Stomach (tissue), 9 donors: ENCODE measurements around the gene ZSCAN29. TPM values are rescaled to one million over a fixed set of nuclear protein-coding genes. Genes with fewer than 3 reads are reported as not detected.
A peak's percentile ranks its signal among the peaks of the same experiment; 100 is the strongest.

Experiments
- DNase-seq, 2 donors: peaks; one replicate each; pipeline versions ENCODE4 v3.0.0 to v3.0.0-alpha.2; 2013 to 2019
- H3K27ac ChIP-seq, 5 donors: fragments of 200-600 bp in 4 of 5; sonication (generic) in 4 of 5; one replicate each; pipeline ENCODE4 v1.5.1; 2013 to 2019; ENCODE audit warnings: mild to moderate bottlenecking in 1 of 5, moderate library complexity in 1 of 5
- H3K27me3 ChIP-seq, 3 donors: fragments of 200-600 bp; sonication (generic); one replicate each; pipeline ENCODE4 v1.5.1; 2017 to 2019; ENCODE audit warnings: mixed run types in 1 of 3
- H3K36me3 ChIP-seq, 4 donors: fragments of 200-600 bp; sonication (generic); 1 replicate in 3 of 4; 2 replicates in 1 of 4; pipeline ENCODE4 v1.5.1; 2016 to 2019
- H3K4me1 ChIP-seq, 4 donors: fragments of 200-600 bp; sonication (generic); one replicate each; pipeline ENCODE4 v1.5.1; 2016 to 2019
- H3K4me3 ChIP-seq, 4 donors: fragments of 200-600 bp; sonication (generic) in 3 of 4; one replicate each; pipeline ENCODE4 v1.5.1; 2016 to 2019; ENCODE audit warnings: mild to moderate bottlenecking in 1 of 4
- H3K9me3 ChIP-seq, 4 donors: fragments of 200-600 bp; sonication (generic); one replicate each; pipeline ENCODE4 v1.5.1; 2016 to 2019
- CTCF ChIP-seq, 7 experiments: fragments of 450-650 bp in 4 of 7; fragments of 200-600 bp in 3 of 7; sonication (generic) in 3 of 7; IDR thresholded peaks; one replicate each; pipeline ENCODE4 v1.5.1; 2016 to 2019; ENCODE audit warnings: antibody characterized with exemption in 7 of 7, control low read depth in 2 of 7, mild to moderate bottlenecking in 1 of 7
- EP300 ChIP-seq: sonication (generic); formaldehyde crosslinking; IDR thresholded peaks from one replicate; pipeline ENCODE4 v1.6.1; 2017; ENCODE audit warnings: antibody characterized with exemption
- POLR2A ChIP-seq, 4 donors: fragments of 450-650 bp; IDR thresholded peaks; one replicate each; pipeline ENCODE4 v1.6.1; 2016; ENCODE audit warnings: antibody characterized with exemption in 4 of 4, control low read depth in 2 of 4, mild to moderate bottlenecking in 1 of 4, moderate library complexity in 1 of 4
- POLR2AphosphoS5 ChIP-seq, 3 donors: sonication (generic); formaldehyde crosslinking; IDR thresholded peaks; one replicate each; pipeline ENCODE4 v1.6.1; 2016; ENCODE audit warnings: antibody characterized with exemption in 3 of 3
- WGBS, 5 donors: extraction: QIAGEN DNeasy Blood & Tissue Kit in 3 of 5; methylation state at CpG; one replicate each; pipeline versions ENCODE4 v1.1.5 to v1.1.7; 2013 to 2018; 5-methylcytosine and 5-hydroxymethylcytosine counted together
- intact Hi-C: fragments of 100-400 bp; cut with DNase I; formaldehyde crosslinking; loops from one replicate; pipeline ENCODE4 v1.15.1; 2023; ENCODE audit warnings: low total_unique reads
- polyA plus RNA-seq, 3 donors: library from polyadenylated mRNA; stranded (reverse); fragments of 200-250 nt; gene quantifications; one replicate each; pipeline ENCODE4 v1.2.3, GENCODE V29; 2013
- total RNA-seq, 5 donors: library from RNA; depleted of rRNA; stranded (reverse); fragments of >200 nt; gene quantifications; one replicate each; pipeline versions ENCODE4 v1.1.0 to v1.2.3, GENCODE V29; 2014 to 2016
- donor health status: healthy with polysubstance abuse.
- donor health status: Bipolar disorder and iron deficiency.
- donor health status: healthy.

ZSCAN29 gene
- total and polyA plus RNA-seq, 8 donors: 4.5 to 45.5 (median 20.4) TPM

- no peak for DNase-seq
- H3K9me3 ChIP-seq: no peaks in the 10 kb centered on the region
- H3K27ac ChIP-seq: no peak overlapping the region
- WGBS, 5 donors: 81 to 95% (median 90%) methylated on average over 4 of the region's 4 CpGs
- H3K4me3 ChIP-seq: no peak overlapping the region
- H3K4me1 ChIP-seq: no peaks in the 10 kb centered on the region
- intact Hi-C loops: no loop called here
- peaks cover 36 to 93% (median 87%) of the 10 kb centered on the region in 4 donors for H3K36me3 ChIP-seq
- no peak for TF ChIP-seq POLR2A (IDR thresholded peaks at IDR 0.05)
- no peaks in the 10 kb centered on the region for H3K27me3 ChIP-seq
These were observed 11.5 kb upstream of the ZSCAN29 start for GRCh38 chr15:43382310-43382709.

- H3K36me3 ChIP-seq: peaks cover 7 to 65% (median 62%) of the 10 kb centered on the region in 4 donors
- H3K27ac ChIP-seq: no peak overlapping the region
- TF ChIP-seq EP300 (no peak), POLR2AphosphoS5 (IDR thresholded peaks at IDR 0.05) (no peak)
- intact Hi-C loops: no loop called here
- H3K4me3 ChIP-seq: no peak overlapping the region
- no peaks in the 10 kb centered on the region for H3K27me3 ChIP-seq
- DNase-seq: no peak
- no peaks in the 10 kb centered on the region for H3K4me1 ChIP-seq
- no peaks in the 10 kb centered on the region for H3K9me3 ChIP-seq
These were observed 7.8 kb upstream of the ZSCAN29 start for GRCh38 chr15:43378601-43379000.

- TF ChIP-seq POLR2A (IDR thresholded peaks at IDR 0.05): no peak
- no peak for TF ChIP-seq POLR2AphosphoS5 (IDR thresholded peaks at IDR 0.05)
- peak in 5 of 7 experiments; percentile 8 to 67 (median 58) for TF ChIP-seq CTCF (IDR thresholded peaks at IDR 0.05)
- TF ChIP-seq EP300: no peak
- WGBS, 5 donors: 80 to 88% (median 83%) methylated on average over 13 of the region's 13 CpGs
- intact Hi-C loops: no loop called here
- Histone ChIP-seq H3K27me3 (no peaks in the 10 kb centered on the region), H3K27ac (no peak overlapping the region), H3K9me3 (no peaks in the 10 kb centered on the region), H3K36me3 (peaks cover 7 to 48% (median 43%) of the 10 kb centered on the region in 4 donors), H3K4me3 (no peak overlapping the region), H3K4me1 (peaks cover 0 to 22% (median 14%) of the 10 kb centered on the region in 4 donors)
- DNase-seq: peak in 1 of 2 donors; percentile 48
These were observed 5.3 kb upstream of the ZSCAN29 start for GRCh38 chr15:43376017-43376705.

GRCh38 chr15:43370310-43370974 lies 401 bp downstream of the ZSCAN29 start:
- intact Hi-C loops: no loop called here
- Histone ChIP-seq H3K4me3 (peak overlapping the region; percentile 65 to 93 (median 85)), H3K27ac (peak overlapping the region; percentile 76 to 86 (median 82)), H3K9me3 (peaks cover 0 to 7% (median 0%) of the 10 kb centered on the region in 4 donors), H3K36me3 (peaks cover 7 to 26% (median 24%) of the 10 kb centered on the region in 4 donors), H3K27me3 (no peaks in the 10 kb centered on the region), H3K4me1 (peaks cover 5 to 46% (median 30%) of the 10 kb centered on the region in 4 donors)
- WGBS, 5 donors: 1 to 3% (median 1%) methylated on average over 15 to 45 of the region's 45 CpGs
- peak; percentile 28 to 67 for DNase-seq
- TF ChIP-seq EP300 (no peak), POLR2AphosphoS5 (IDR thresholded peaks at IDR 0.05) (no peak), CTCF (IDR thresholded peaks at IDR 0.05) (no peak), POLR2A (IDR thresholded peaks at IDR 0.05) (no peak)

GRCh38 chr15:43361313-43361903 lies 9.4 kb downstream of the ZSCAN29 start:
- H3K9me3 ChIP-seq: peaks cover 27 to 80% (median 57%) of the 10 kb centered on the region in 4 donors
- no peak overlapping the region for H3K4me3 ChIP-seq
- 97 to 98% (median 98%) methylated on average over 7 of the region's 7 CpGs for WGBS, 5 donors
- no peaks in the 10 kb centered on the region for H3K27me3 ChIP-seq
- DNase-seq: no peak
- intact Hi-C loops: no loop called here
- H3K36me3 ChIP-seq: peaks cover 48 to 100% (median 86%) of the 10 kb centered on the region in 4 donors
- no peak overlapping the region for H3K27ac ChIP-seq
- TF ChIP-seq CTCF (IDR thresholded peaks at IDR 0.05) (no peak), POLR2A (IDR thresholded peaks at IDR 0.05) (no peak)
- no peaks in the 10 kb centered on the region for H3K4me1 ChIP-seq
